Loucy (cell line): ENCODE measurements around the gene AGFG1.

Source experiments
- H2AFZ ChIP-seq: fragments of 200-600 bp; sonication (generic); 2 replicates; pipeline ENCODE4 v1.6.0; 2016; ENCODE audit warnings: antibody characterized with exemption, mild to moderate bottlenecking, low read length, moderate library complexity
- H3F3A ChIP-seq: fragments of 200-600 bp; 2 replicates; pipeline ENCODE4 v1.6.0; 2016; ENCODE audit warnings: antibody characterized with exemption, low read depth, mild to moderate bottlenecking
- H3K27me3 ChIP-seq: fragments of 200-600 bp; sonication (generic); 2 replicates; pipeline ENCODE4 v1.6.1; 2014; ENCODE audit warnings: low read length, mild to moderate bottlenecking; ENCODE audit not compliant: insufficient read depth, poor library complexity, severe bottlenecking
- H3K36me3 ChIP-seq: fragments of 200-600 bp; sonication (generic); 2 replicates; pipeline ENCODE4 v1.6.1; 2016; ENCODE audit warnings: low read length; ENCODE audit not compliant: insufficient read depth
- H3K4me1 ChIP-seq: fragments of 200-600 bp; sonication (generic); 2 replicates; pipeline ENCODE4 v1.5.1; 2014; ENCODE audit warnings: low read length, mild to moderate bottlenecking; ENCODE audit not compliant: insufficient read depth, poor library complexity, severe bottlenecking
- H3K4me2 ChIP-seq: fragments of 200-600 bp; sonication (generic); 2 replicates; pipeline ENCODE4 v1.6.0; 2014; ENCODE audit warnings: antibody characterized with exemption, low read length, low read depth, mild to moderate bottlenecking; ENCODE audit not compliant: poor library complexity, severe bottlenecking
- H3K4me3 ChIP-seq: fragments of 200-600 bp; sonication (generic); 2 replicates; pipeline ENCODE4 v1.5.1; 2014; ENCODE audit warnings: low read length, mild to moderate bottlenecking, mixed read lengths; ENCODE audit not compliant: poor library complexity, severe bottlenecking
- H3K79me2 ChIP-seq: fragments of 200-600 bp; sonication (generic); 2 replicates; pipeline ENCODE4 v1.6.1; 2014; ENCODE audit warnings: low read length; ENCODE audit not compliant: insufficient read depth
- H3K9ac ChIP-seq: fragments of 200-600 bp; sonication (generic); 2 replicates; pipeline ENCODE4 v1.6.0; 2014; ENCODE audit warnings: mild to moderate bottlenecking, low read depth, low read length, moderate library complexity; ENCODE audit not compliant: poor library complexity, severe bottlenecking
- H3K9me2 ChIP-seq: fragments of 200-600 bp; sonication (generic); replicated peaks from 2 replicates; pipeline ENCODE4 v1.6.1; 2016; ENCODE audit warnings: low read depth, low read length, mixed read lengths
- H3K9me3 ChIP-seq: fragments of 200-600 bp; sonication (generic); 2 replicates; pipeline ENCODE4 v1.6.1; 2014; ENCODE audit warnings: mild to moderate bottlenecking, antibody characterized with exemption, low read length, low read depth; ENCODE audit not compliant: insufficient read depth
- H4K20me1 ChIP-seq: fragments of 200-600 bp; sonication (generic); 2 replicates; pipeline ENCODE4 v1.6.0; 2014; ENCODE audit warnings: antibody characterized with exemption, low read length, mild to moderate bottlenecking; ENCODE audit not compliant: insufficient read depth, poor library complexity, severe bottlenecking
- CTCF ChIP-seq: fragments of 200-600 bp; sonication (generic); conservative IDR thresholded peaks from 2 replicates; pipeline ENCODE4 v1.5.1; 2014; ENCODE audit warnings: mild to moderate bottlenecking, antibody characterized with exemption, low read length
- EZH2phosphoT487 ChIP-seq: fragments of 200-600 bp; IDR thresholded peaks from 2 replicates; pipeline ENCODE4 v1.6.1; 2018; ENCODE audit warnings: antibody characterized with exemption, mild to moderate bottlenecking, moderate library complexity, borderline replicate concordance

Gene AGFG1

GRCh38 chr2:227509824-227510619, 38.1 kb downstream of the AGFG1 start:
- Histone ChIP-seq H3K27me3 (no peaks in the 10 kb centered on the region), H3K4me2 (no peak overlapping the region), H3K4me3 (no peak overlapping the region), H3K36me3 (no peaks in the 10 kb centered on the region; the same call in 1 of the 2 replicates), H3K9me2 (no peaks in the 10 kb centered on the region), H3K79me2 (peaks cover 96% of the 10 kb centered on the region), H4K20me1 (peaks cover 89% of the 10 kb centered on the region), H3K4me1 (peaks cover 31% of the 10 kb centered on the region), H3F3A (no peaks in the 10 kb centered on the region), H3K9me3 (no peaks in the 10 kb centered on the region), H3K9ac (no peak overlapping the region), H2AFZ (no peak overlapping the region)
- TF ChIP-seq CTCF (no peak), EZH2phosphoT487 (no peak)

- Histone ChIP-seq H3K79me2 (peaks cover 96% of the 10 kb centered on the region), H3K4me1 (peaks cover 31% of the 10 kb centered on the region), H3K9me2 (no peaks in the 10 kb centered on the region), H3F3A (no peaks in the 10 kb centered on the region), H4K20me1 (peaks cover 89% of the 10 kb centered on the region), H3K36me3 (peaks cover 3% of the 10 kb centered on the region; the same call in 1 of the 2 replicates), H3K4me2 (no peak overlapping the region), H2AFZ (no peak overlapping the region), H3K27me3 (no peaks in the 10 kb centered on the region), H3K4me3 (no peak overlapping the region), H3K9ac (no peak overlapping the region), H3K9me3 (no peaks in the 10 kb centered on the region)
- TF ChIP-seq CTCF (no peak), EZH2phosphoT487 (no peak)
Observed at GRCh38 chr2:227510620-227510958, 38.6 kb downstream of the AGFG1 start.

GRCh38 chr2:227511239-227511930, 39.4 kb downstream of the AGFG1 start:
- Histone ChIP-seq H3K9ac (no peak overlapping the region), H3K9me3 (no peaks in the 10 kb centered on the region), H3K36me3 (peaks cover 3% of the 10 kb centered on the region; the same call in 1 of the 2 replicates), H3K4me3 (no peak overlapping the region), H3K79me2 (peaks cover 97% of the 10 kb centered on the region), H4K20me1 (peaks cover 86% of the 10 kb centered on the region), H3K9me2 (no peaks in the 10 kb centered on the region), H3K4me2 (no peak overlapping the region), H3F3A (no peaks in the 10 kb centered on the region), H3K27me3 (no peaks in the 10 kb centered on the region), H2AFZ (no peak overlapping the region), H3K4me1 (peaks cover 24% of the 10 kb centered on the region)
- TF ChIP-seq CTCF (no peak), EZH2phosphoT487 (no peak)
